ENCODE data around the gene SOX1.

- no peak for TF ChIP-seq YY1 (IDR thresholded peaks at IDR 0.05; ENCODE audit: insufficient read depth, insufficient read length)
- no peak for TF ChIP-seq ZNF274 (IDR thresholded peaks at IDR 0.05; ENCODE audit: low read depth, low read length)
These were observed 1.5 kb upstream of the SOX1 start for GRCh38 chr13:112065521-112065866.

Measured in NT2/D1 (cell line).